ENCODE data around the gene TMEM134.
"Not testable (repeated sequence)": the region's sequence is repeated elsewhere in the genome, so short reads cannot be mapped to it uniquely, and the experiment has no call there.

The TMEM134 gene, protein sequence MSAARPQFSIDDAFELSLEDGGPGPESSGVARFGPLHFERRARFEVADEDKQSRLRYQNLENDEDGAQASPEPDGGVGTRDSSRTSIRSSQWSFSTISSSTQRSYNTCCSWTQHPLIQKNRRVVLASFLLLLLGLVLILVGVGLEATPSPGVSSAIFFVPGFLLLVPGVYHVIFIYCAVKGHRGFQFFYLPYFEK

DNA sequence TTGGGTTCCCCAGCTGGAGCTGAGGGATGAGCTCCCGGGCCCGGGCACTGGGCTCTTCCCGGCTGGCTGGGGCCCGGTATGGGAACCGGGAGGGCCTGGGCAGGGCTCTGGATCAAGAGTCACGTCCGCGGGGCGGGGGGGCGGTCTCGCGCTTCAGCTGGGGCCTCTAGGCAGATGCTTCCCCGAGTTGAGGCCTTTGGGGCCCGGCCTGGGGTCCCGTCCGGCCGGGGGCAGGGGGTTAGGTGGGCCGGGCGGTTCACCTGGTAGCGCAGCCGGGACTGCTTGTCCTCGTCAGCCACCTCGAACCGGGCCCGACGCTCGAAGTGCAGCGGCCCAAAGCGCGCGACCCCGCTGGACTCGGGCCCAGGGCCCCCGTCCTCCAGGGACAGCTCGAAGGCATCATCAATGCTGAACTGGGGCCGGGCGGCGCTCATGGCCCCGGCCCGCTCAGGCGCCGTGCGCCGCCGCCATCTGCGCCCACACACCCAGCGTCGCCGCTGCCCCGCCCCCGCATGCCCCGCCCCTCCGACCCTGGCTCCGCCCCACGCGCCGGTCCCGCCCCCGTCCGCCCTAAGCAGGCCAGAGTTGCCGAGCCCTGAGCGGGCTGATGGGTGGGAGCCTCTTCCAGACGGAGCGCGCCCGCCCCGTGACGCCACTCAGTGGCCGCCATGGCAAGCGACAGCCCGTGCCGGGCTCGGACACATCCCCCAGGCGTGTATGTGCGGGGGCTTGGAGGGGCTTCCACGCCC lies at the start of gene TMEM134:
Gene TMEM134 (minus strand): TSS at position 493 of the 749 bp plus-strand sequence. CDS start 59 bp downstream, at position 434.
- Histone ChIP-seq H3K27me3 (ENCODE audit: insufficient read depth, low read length) (no peaks in the 10 kb centered on the region; the same call in 1 of the 2 replicates), H3K4me1 (ENCODE audit: insufficient read depth, low read length) (peaks cover 11% of the 10 kb centered on the region), H3K9ac (ENCODE audit: low read depth, low read length) (peak within 1 kb of the TSS; percentile 64), H3K27ac (ENCODE audit: low read length) (no peak within 1 kb of the TSS), H3K4me3 (ENCODE audit: low read length) (peak within 1 kb of the TSS; percentile 69), H3K9me3 (ENCODE audit: insufficient read depth, low read depth, low read length) (no peaks in the 10 kb centered on the region), H3K36me3 (ENCODE audit: insufficient read depth, low read depth, low read length) (no peaks in the 10 kb centered on the region)

DNA sequence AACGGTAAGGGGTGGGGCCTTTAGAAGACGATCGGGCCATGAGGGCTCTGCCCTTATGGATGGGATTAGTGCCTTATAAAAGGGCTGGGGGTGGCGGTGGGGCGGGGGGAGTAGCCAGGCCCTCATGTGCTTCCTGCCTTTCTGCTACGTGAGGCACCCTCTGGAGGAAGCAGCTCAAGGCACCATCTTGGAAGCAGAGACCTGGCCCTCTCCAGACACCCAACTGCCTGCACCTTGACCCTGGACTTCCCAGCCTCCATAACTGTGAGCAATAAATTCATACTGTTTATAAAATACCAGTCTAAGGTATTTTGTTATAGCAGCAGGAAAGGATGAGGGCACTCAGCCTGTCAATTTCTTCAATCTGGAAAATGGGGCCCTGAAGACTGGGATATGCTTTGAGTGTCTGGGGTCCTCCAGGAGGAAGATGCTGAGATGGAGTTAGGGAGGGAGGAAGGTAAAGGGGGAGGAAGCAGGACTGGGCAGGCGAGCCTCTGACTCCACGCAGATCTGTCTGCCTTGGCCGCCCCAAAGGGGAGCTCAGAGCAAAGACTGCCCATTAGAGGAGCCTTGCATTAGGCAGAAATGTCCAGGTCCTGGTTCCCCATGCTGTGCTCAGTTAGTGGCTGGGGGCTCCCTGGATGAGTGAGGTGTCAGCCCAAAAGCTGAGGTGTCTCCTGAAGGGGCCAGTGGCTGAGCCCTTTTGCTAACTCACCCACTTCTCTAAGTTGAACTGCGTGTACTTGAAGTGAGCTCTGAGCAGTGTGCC lies 48.9 kb upstream of the TMEM134 start:
- H3K9me3 ChIP-seq (ENCODE audit: insufficient read depth, low read depth, low read length), result no peaks in the 10 kb centered on the region
- H3K4me3 ChIP-seq (ENCODE audit: low read length), result no peak overlapping the region
- no peaks in the 10 kb centered on the region for H3K36me3 ChIP-seq (ENCODE audit: insufficient read depth, low read depth, low read length)
- H3K27me3 ChIP-seq (ENCODE audit: insufficient read depth, low read length), result peaks cover 6% of the 10 kb centered on the region; the same call in 1 of the 2 replicates
- H3K4me1 ChIP-seq (ENCODE audit: insufficient read depth, low read length), result no peaks in the 10 kb centered on the region
- no peak overlapping the region for H3K27ac ChIP-seq (ENCODE audit: low read length)
- no peak overlapping the region for H3K9ac ChIP-seq (ENCODE audit: low read depth, low read length)

GRCh38 chr11:67516806-67517205 lies 47.8 kb upstream of the TMEM134 start:
- no peaks in the 10 kb centered on the region for H3K9me3 ChIP-seq (ENCODE audit: insufficient read depth, low read depth, low read length)
- no peaks in the 10 kb centered on the region for H3K36me3 ChIP-seq (ENCODE audit: insufficient read depth, low read depth, low read length)
- H3K27ac ChIP-seq (ENCODE audit: low read length), result no peak overlapping the region
- H3K4me3 ChIP-seq (ENCODE audit: low read length), result no peak overlapping the region
- H3K27me3 ChIP-seq (ENCODE audit: insufficient read depth, low read length), result peaks cover 9% of the 10 kb centered on the region; the same call in 1 of the 2 replicates
- no peaks in the 10 kb centered on the region for H3K4me1 ChIP-seq (ENCODE audit: insufficient read depth, low read length)
- H3K9ac ChIP-seq (ENCODE audit: low read depth, low read length), result no peak overlapping the region

GRCh38 chr11:67514116-67514515 lies 45.1 kb upstream of the TMEM134 start:
- no peaks in the 10 kb centered on the region for H3K36me3 ChIP-seq (ENCODE audit: insufficient read depth, low read depth, low read length)
- no peaks in the 10 kb centered on the region for H3K9me3 ChIP-seq (ENCODE audit: insufficient read depth, low read depth, low read length)
- H3K9ac ChIP-seq (ENCODE audit: low read depth, low read length), result no peak overlapping the region
- no peak overlapping the region for H3K4me3 ChIP-seq (ENCODE audit: low read length)
- H3K4me1 ChIP-seq (ENCODE audit: insufficient read depth, low read length), result no peaks in the 10 kb centered on the region
- peaks cover 9% of the 10 kb centered on the region; the same call in 1 of the 2 replicates for H3K27me3 ChIP-seq (ENCODE audit: insufficient read depth, low read length)
- no peak overlapping the region for H3K27ac ChIP-seq (ENCODE audit: low read length)

DNA sequence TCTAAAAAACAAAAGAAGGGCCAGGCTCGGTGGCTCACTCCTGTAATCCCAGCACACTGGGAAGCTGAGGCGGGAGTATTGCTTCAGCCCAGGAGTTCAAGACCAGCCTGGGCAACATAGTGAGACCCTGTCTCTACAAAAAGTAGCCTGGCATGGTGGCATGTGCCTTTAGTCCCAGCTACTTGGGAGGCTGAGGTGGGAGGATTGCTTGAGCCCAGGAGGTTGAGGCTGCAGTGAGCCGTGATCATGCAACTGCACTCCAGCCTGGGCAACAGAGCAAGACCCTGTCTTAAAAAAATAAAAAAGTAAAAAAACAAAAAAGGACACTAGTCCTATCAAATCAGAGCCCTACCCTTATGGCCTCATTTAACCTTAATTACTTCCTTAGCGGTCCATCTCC lies 42.5 kb upstream of the TMEM134 start:
- not testable (repeated sequence) for H3K27me3 ChIP-seq (ENCODE audit: insufficient read depth, low read length); H3K4me3 ChIP-seq (ENCODE audit: low read length); H3K4me1 ChIP-seq (ENCODE audit: insufficient read depth, low read length); H3K9ac ChIP-seq (ENCODE audit: low read depth, low read length); H3K27ac ChIP-seq (ENCODE audit: low read length); H3K36me3 ChIP-seq (ENCODE audit: insufficient read depth, low read depth, low read length); H3K9me3 ChIP-seq (ENCODE audit: insufficient read depth, low read depth, low read length)

- Histone ChIP-seq H3K27me3 (ENCODE audit: insufficient read depth, low read length) (peaks cover 9% of the 10 kb centered on the region; the same call in 1 of the 2 replicates), H3K9me3 (ENCODE audit: insufficient read depth, low read depth, low read length) (no peaks in the 10 kb centered on the region), H3K9ac (ENCODE audit: low read depth, low read length) (no peak overlapping the region), H3K4me1 (ENCODE audit: insufficient read depth, low read length) (peaks cover 5% of the 10 kb centered on the region; the same call in 1 of the 2 replicates), H3K27ac (ENCODE audit: low read length) (no peak overlapping the region), H3K36me3 (ENCODE audit: insufficient read depth, low read depth, low read length) (0 out of 2 replicates have a peak, but pooled peaks cover 3% of the 10 kb centered on the region), H3K4me3 (ENCODE audit: low read length) (no peak overlapping the region)
Measured at GRCh38 chr11:67510023-67510345, 40.9 kb upstream of the TMEM134 start.

DNA sequence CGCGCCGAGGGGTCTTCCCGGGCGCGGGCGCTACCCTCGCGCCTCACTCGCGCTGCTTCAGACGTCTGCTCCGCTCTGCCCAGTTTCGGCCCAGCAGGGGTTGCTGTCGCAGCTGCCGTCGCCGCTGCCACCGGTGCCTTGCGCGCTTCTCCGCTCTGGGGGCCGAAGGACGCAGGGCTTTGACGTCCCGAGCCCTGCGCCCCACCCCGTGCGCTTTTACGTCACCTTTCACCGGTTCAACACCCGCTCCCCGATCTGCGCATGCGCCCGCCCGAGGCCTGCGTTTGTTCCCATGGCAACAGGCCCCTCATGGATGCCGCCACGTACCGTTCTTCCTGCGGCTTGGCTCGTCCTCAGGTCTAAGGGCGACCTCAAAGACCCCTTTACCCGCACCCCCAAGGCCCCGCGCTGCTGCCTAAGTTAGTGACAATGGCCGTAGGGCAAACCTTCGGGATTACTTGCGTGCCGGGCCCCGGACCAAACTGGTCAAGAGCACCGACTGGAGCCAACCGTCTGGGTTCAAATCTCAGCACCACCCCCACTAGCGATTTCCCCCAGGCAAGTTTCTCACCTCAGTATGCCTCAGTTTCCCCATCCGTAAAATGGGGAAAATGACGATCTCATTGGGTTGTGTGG lies 39.6 kb upstream of the TMEM134 start:
- Histone ChIP-seq H3K9ac (ENCODE audit: low read depth, low read length) (peak overlapping the region; percentile 86; the same call in 1 of the 2 replicates), H3K27ac (ENCODE audit: low read length) (peak overlapping the region; percentile 90), H3K36me3 (ENCODE audit: insufficient read depth, low read depth, low read length) (0 out of 2 replicates have a peak, but pooled peaks cover 3% of the 10 kb centered on the region), H3K9me3 (ENCODE audit: insufficient read depth, low read depth, low read length) (no peaks in the 10 kb centered on the region), H3K27me3 (ENCODE audit: insufficient read depth, low read length) (peaks cover 7% of the 10 kb centered on the region; the same call in 1 of the 2 replicates), H3K4me3 (ENCODE audit: low read length) (peak overlapping the region; percentile 91), H3K4me1 (ENCODE audit: insufficient read depth, low read length) (peaks cover 5% of the 10 kb centered on the region; the same call in 1 of the 2 replicates)

- Histone ChIP-seq H3K4me1 (ENCODE audit: insufficient read depth, low read length) (peaks cover 5% of the 10 kb centered on the region; the same call in 1 of the 2 replicates), H3K9ac (ENCODE audit: low read depth, low read length) (peak within 1 kb of the TSS; percentile 86; the same call in 1 of the 2 replicates), H3K9me3 (ENCODE audit: insufficient read depth, low read depth, low read length) (no peaks in the 10 kb centered on the region), H3K4me3 (ENCODE audit: low read length) (peak within 1 kb of the TSS; percentile 91), H3K27me3 (ENCODE audit: insufficient read depth, low read length) (peaks cover 14% of the 10 kb centered on the region), H3K36me3 (ENCODE audit: insufficient read depth, low read depth, low read length) (0 out of 2 replicates have a peak, but pooled peaks cover 3% of the 10 kb centered on the region), H3K27ac (ENCODE audit: low read length) (peak within 1 kb of the TSS; percentile 90)
Measured at GRCh38 chr11:67507864-67508485, 38.9 kb upstream of the TMEM134 start, which contains the start of gene CDK2AP2. Gene CDK2AP2 (minus strand): TSS chr11:67508162. CDS start chr11:67508082, 80 bp downstream.

- H3K27me3 ChIP-seq (ENCODE audit: insufficient read depth, low read length), result peaks cover 14% of the 10 kb centered on the region
- H3K9ac ChIP-seq (ENCODE audit: low read depth, low read length), result peak overlapping the region; percentile 67; the same call in 1 of the 2 replicates
- H3K4me1 ChIP-seq (ENCODE audit: insufficient read depth, low read length), result peaks cover 5% of the 10 kb centered on the region; the same call in 1 of the 2 replicates
- H3K27ac ChIP-seq (ENCODE audit: low read length), result peak overlapping the region; percentile 39
- peak overlapping the region; percentile 83 for H3K4me3 ChIP-seq (ENCODE audit: low read length)
- H3K36me3 ChIP-seq (ENCODE audit: insufficient read depth, low read depth, low read length), result 0 out of 2 replicates have a peak, but pooled peaks cover 3% of the 10 kb centered on the region
- no peaks in the 10 kb centered on the region for H3K9me3 ChIP-seq (ENCODE audit: insufficient read depth, low read depth, low read length)
Measured at GRCh38 chr11:67507242-67507863, 38.3 kb upstream of the TMEM134 start.

DNA sequence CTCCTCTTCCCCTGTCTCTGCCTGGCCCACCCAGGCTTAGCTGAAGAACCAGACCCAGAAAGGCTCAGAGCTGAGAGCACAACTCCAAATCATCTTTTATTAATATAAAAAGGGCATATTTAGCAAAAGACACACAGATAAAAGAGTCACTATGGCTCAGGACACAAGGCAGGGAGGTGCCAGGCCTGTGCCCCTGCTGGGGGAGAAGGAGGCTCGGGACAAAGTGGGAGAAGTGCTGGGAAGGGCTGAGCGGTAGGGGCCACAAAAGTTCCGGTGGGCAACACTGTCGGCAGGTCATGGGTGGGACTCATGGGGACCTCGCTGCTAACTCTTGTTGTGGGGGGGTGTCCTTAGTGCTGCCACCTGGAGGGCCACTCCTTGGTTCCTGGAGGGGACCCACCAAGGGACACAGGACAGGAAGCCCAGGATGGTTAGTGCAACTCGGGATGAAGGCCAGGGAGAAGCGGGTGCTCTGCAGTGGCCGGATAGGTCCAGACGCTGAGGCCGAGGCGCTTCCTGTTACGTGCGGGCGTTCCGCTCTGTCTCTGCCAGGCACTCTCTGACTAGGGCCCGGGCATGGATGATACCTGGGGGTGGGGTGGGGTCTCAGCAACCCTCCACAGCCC lies 37.5 kb upstream of the TMEM134 start:
- Histone ChIP-seq H3K4me3 (ENCODE audit: low read length) (no peak overlapping the region), H3K36me3 (ENCODE audit: insufficient read depth, low read depth, low read length) (0 out of 2 replicates have a peak, but pooled peaks cover 6% of the 10 kb centered on the region), H3K9me3 (ENCODE audit: insufficient read depth, low read depth, low read length) (no peaks in the 10 kb centered on the region), H3K27ac (ENCODE audit: low read length) (no peak overlapping the region), H3K9ac (ENCODE audit: low read depth, low read length) (no peak overlapping the region), H3K4me1 (ENCODE audit: insufficient read depth, low read length) (peaks cover 5% of the 10 kb centered on the region; the same call in 1 of the 2 replicates), H3K27me3 (ENCODE audit: insufficient read depth, low read length) (peaks cover 14% of the 10 kb centered on the region)

Data from iPS-20b (cell line).